Activated CD4-positive, alpha-beta T cell treated with anti-CD3 and anti-CD28 coated beads for 4 hours (primary cell): ENCODE measurements around the gene LIMS4.
"Not testable (repeated sequence)": the region's sequence is repeated elsewhere in the genome, so short reads cannot be mapped to it uniquely, and the experiment has no call there.

ENCODE experiments used
- DNase-seq, 2 donors: peaks; one replicate each; pipeline ENCODE4 v3.0.0-alpha.2; 2020

The LIMS4 gene

GRCh38 chr2:110472171-110473058 is at the start of gene LIMS4:
Gene LIMS4 (minus strand): TSS chr2:110472816. CDS start chr2:110472778, 38 bp downstream.
- DNase-seq: not testable (repeated sequence)

- not testable (repeated sequence) for DNase-seq
These were observed 27.2 kb upstream of the LIMS4 start for GRCh38 chr2:110499755-110500377.

- DNase-seq: not testable (repeated sequence)
These were observed 23.4 kb upstream of the LIMS4 start for GRCh38 chr2:110496027-110496426.

- DNase-seq: not testable (repeated sequence)
These were observed 21.9 kb upstream of the LIMS4 start for GRCh38 chr2:110494488-110494887.

- DNase-seq: not testable (repeated sequence)
These were observed 16.4 kb upstream of the LIMS4 start for GRCh38 chr2:110488991-110489390.

- DNase-seq: not testable (repeated sequence)
These were observed 10.1 kb upstream of the LIMS4 start for GRCh38 chr2:110482697-110483096.

- not testable (repeated sequence) for DNase-seq
These were observed 8.6 kb upstream of the LIMS4 start for GRCh38 chr2:110481200-110481599.

GRCh38 chr2:110480084-110480483 is 7.5 kb upstream of the LIMS4 start:
- DNase-seq: not testable (repeated sequence)

- DNase-seq: not testable (repeated sequence)
These were observed 4.8 kb upstream of the LIMS4 start for GRCh38 chr2:110477370-110477769.

GRCh38 chr2:110476952-110477351 is 4.3 kb upstream of the LIMS4 start:
- not testable (repeated sequence) for DNase-seq

GRCh38 chr2:110475627-110476359 is 3.2 kb upstream of the LIMS4 start:
- not testable (repeated sequence) for DNase-seq

GRCh38 chr2:110474898-110475297 is 2.3 kb upstream of the LIMS4 start:
- DNase-seq: not testable (repeated sequence)

- DNase-seq: not testable (repeated sequence)
These were observed 393 bp upstream of the LIMS4 start for GRCh38 chr2:110473059-110473358.

GRCh38 chr2:110468921-110469320 is 3.7 kb downstream of the LIMS4 start:
- DNase-seq: not testable (repeated sequence)

GRCh38 chr2:110465312-110465711 is 7.3 kb downstream of the LIMS4 start:
- not testable (repeated sequence) for DNase-seq

GRCh38 chr2:110462458-110462857 is 10.2 kb downstream of the LIMS4 start:
- DNase-seq: not testable (repeated sequence)

- not testable (repeated sequence) for DNase-seq
These were observed 12.3 kb downstream of the LIMS4 start for GRCh38 chr2:110460318-110460717.

GRCh38 chr2:110457214-110457590 is 15.4 kb downstream of the LIMS4 start:
- DNase-seq: not testable (repeated sequence)

GRCh38 chr2:110456291-110457213 is 16.1 kb downstream of the LIMS4 start:
- not testable (repeated sequence) for DNase-seq

- not testable (repeated sequence) for DNase-seq
These were observed 17.4 kb downstream of the LIMS4 start for GRCh38 chr2:110455080-110455670.

GRCh38 chr2:110450951-110451350 is 21.7 kb downstream of the LIMS4 start:
- DNase-seq: not testable (repeated sequence)
